Measurements from ENCODE around the gene PRXL2A. TPM values are rescaled to one million over a fixed set of nuclear protein-coding genes. Genes with fewer than 3 reads are reported as not detected.

Gene PRXL2A
- total and polyA plus RNA-seq, 3 donors from 2014 or later = 102 to 106 (median 104) TPM

DNA sequence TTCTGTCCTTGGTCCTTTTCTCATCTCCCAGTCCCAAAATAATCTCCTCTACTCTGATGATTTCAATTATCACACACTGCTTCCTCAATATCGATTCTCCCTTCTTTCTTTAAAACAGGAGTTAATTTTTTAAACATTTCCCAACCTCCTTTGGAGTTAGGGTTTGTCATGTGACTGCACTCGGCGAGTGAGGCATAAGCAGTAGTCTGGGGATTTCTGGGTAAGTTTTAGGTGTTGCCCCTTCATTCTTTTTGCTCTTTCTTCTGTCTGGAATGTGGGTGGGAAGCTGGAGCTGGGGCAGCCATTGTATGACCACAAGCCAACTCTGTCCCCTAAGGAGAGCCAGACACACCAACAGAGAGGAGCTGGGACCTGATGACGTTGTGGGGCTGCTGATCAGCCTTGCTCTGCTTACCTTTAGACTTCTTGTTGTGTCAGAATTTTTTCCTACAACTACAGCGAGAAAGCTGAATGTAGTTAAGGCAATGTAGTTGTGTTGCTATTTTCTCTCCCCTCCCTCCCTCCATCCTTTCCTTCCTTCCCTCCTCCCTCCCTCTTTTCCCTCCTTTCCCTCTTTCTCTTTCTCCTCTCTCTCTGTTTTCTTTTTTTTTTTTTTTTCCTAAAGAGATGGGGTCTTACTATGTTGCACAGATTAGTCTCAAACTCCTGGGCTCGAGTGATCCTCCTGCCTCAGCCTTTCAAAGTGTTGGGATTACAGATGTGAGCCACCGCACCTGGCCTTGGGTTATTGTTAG is 39.3 kb downstream of the PRXL2A start:
- intact Hi-C loops (cut with DNase I; ENCODE audit: low total_unique reads) = no loop called here
- WGBS, 2 donors = 77 to 78% methylated on average over 7 of the region's 7 CpGs
- no peak overlapping the region for H3K27ac ChIP-seq

DNA sequence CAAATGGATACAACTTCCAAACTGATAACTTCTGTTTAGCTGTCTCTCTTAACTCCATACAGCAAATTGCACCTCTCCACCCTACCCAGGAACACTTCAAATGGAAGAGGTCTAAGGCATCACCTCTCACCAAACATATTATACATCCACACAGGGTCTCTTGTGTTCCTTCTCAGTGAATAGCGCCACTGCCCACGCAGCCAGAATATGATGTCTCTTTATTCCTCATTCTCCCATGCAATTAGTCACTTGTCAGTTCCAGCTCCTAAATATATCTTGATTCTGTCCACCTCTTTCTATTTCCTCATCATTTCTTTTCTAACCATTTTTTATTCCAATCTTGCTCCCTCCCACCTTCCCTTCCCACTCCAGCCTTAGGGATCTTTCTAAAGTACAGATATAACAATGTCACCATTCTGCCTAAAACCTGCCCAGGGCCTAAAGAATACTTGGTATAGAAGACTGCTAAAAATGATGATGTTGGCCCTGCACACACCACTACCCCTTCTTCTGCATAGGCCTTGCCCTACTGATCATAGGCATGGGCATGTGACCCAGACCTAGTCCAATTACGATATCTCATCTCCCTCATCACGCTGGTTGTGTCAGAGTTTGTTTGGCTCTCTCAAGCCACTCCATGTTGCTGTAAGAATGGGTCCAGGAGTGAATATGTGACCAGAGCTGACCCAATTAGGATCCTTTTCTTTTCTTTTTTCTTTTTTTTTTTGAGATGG is 40.0 kb downstream of the PRXL2A start:
- Histone ChIP-seq H3K4me3 (no peak overlapping the region), H3K9me3 (no peaks in the 10 kb centered on the region), H3K27ac (no peak overlapping the region), H3K27me3 (no peaks in the 10 kb centered on the region), H3K36me3 (ENCODE audit: low read depth, missing control alignments) (no peaks in the 10 kb centered on the region), H3K4me1 (peaks cover 30% of the 10 kb centered on the region)
- 85 to 89% methylated on average over 4 of the region's 4 CpGs for WGBS, 2 donors
- intact Hi-C loops (cut with DNase I; ENCODE audit: low total_unique reads) = no loop called here
- TF ChIP-seq, protein P1, sequence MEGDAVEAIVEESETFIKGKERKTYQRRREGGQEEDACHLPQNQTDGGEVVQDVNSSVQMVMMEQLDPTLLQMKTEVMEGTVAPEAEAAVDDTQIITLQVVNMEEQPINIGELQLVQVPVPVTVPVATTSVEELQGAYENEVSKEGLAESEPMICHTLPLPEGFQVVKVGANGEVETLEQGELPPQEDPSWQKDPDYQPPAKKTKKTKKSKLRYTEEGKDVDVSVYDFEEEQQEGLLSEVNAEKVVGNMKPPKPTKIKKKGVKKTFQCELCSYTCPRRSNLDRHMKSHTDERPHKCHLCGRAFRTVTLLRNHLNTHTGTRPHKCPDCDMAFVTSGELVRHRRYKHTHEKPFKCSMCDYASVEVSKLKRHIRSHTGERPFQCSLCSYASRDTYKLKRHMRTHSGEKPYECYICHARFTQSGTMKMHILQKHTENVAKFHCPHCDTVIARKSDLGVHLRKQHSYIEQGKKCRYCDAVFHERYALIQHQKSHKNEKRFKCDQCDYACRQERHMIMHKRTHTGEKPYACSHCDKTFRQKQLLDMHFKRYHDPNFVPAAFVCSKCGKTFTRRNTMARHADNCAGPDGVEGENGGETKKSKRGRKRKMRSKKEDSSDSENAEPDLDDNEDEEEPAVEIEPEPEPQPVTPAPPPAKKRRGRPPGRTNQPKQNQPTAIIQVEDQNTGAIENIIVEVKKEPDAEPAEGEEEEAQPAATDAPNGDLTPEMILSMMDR (IDR thresholded peaks at IDR 0.05) = no peak
- no peak for TF ChIP-seq POLR2A (IDR thresholded peaks at IDR 0.05)
- DNase-seq = no peak

More for the DNA sequence above, 39.3 kb downstream of the PRXL2A start:
- DNase-seq = no peak
- Histone ChIP-seq H3K27me3 (no peaks in the 10 kb centered on the region), H3K4me1 (peaks cover 25% of the 10 kb centered on the region), H3K9me3 (no peaks in the 10 kb centered on the region), H3K4me3 (no peak overlapping the region), H3K36me3 (ENCODE audit: low read depth, missing control alignments) (no peaks in the 10 kb centered on the region)
- TF ChIP-seq POLR2A (IDR thresholded peaks at IDR 0.05) = no peak
- TF ChIP-seq, protein P1 (IDR thresholded peaks at IDR 0.05) = no peak

DNA sequence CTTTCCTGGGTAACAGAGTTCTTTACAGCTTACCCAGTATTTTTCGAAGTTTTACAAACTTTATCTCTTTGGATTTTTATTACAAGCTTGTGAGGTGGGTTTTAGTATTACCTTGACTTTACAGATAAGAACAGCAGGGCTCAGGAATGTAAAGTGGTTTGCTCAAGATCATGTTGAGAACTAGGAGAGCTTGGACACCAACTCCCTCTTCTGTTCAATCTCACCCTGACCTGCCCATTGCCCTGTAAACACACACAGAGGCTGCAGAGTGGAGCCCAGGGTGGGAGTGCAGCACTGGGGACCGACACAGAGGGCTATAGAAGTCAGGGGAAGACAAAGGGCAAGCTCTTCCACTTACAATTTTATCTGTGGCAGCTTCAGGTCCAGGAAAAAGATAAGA is 41.2 kb downstream of the PRXL2A start:
- 49 to 65% methylated on average over 2 of the region's 2 CpGs for WGBS, 2 donors
- H3K4me3 ChIP-seq = no peak overlapping the region
- DNase-seq = no peak
- intact Hi-C loops (cut with DNase I; ENCODE audit: low total_unique reads) = no loop called here
- no peak for TF ChIP-seq POLR2A (IDR thresholded peaks at IDR 0.05)
- TF ChIP-seq, protein P1 (IDR thresholded peaks at IDR 0.05) = no peak
- no peak overlapping the region for H3K27ac ChIP-seq
- H3K9me3 ChIP-seq = no peaks in the 10 kb centered on the region
- H3K36me3 ChIP-seq (ENCODE audit: low read depth, missing control alignments) = no peaks in the 10 kb centered on the region
- H3K27me3 ChIP-seq = no peaks in the 10 kb centered on the region
- peaks cover 20% of the 10 kb centered on the region for H3K4me1 ChIP-seq

DNA sequence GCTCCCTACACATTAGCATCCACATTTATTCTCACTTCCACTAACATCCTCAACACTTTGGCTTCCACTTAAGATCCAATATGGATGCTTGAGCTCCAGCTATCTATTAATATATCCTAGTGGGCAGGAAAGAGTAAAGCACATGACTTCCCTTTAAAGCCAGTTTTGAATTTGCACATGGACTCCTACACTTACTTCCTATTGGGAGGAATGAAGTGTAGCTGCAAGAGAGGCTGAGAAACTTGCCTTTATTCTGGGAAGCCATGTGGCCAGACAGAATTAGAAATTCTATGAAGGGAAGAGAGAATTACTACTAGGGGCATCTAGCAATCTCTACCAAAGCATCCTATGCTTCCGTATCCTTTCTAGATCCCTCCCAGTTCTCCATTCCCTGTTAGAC is 42.8 kb downstream of the PRXL2A start:
- DNase-seq = no peak
- intact Hi-C loops (cut with DNase I; ENCODE audit: low total_unique reads) = loop anchor here (5.0 kb wide), 1 partner anchor 51 kb away; no protein-coding TSS in a partner anchor
- Histone ChIP-seq H3K9me3 (no peaks in the 10 kb centered on the region), H3K27me3 (no peaks in the 10 kb centered on the region), H3K36me3 (ENCODE audit: low read depth, missing control alignments) (no peaks in the 10 kb centered on the region), H3K27ac (no peak overlapping the region), H3K4me1 (peaks cover 22% of the 10 kb centered on the region), H3K4me3 (no peak overlapping the region)
- no peak for TF ChIP-seq POLR2A (IDR thresholded peaks at IDR 0.05)
- TF ChIP-seq, protein P1 (IDR thresholded peaks at IDR 0.05) = no peak
- 96 to 100% methylated on average over 1 of the region's 1 CpG for WGBS, 2 donors
